ENCODE results near the gene RPTOR. TPM values are rescaled to one million over a fixed set of nuclear protein-coding genes. Genes with fewer than 3 reads are reported as not detected.
"Not testable (repeated sequence)": the region's sequence is repeated elsewhere in the genome, so short reads cannot be mapped to it uniquely, and the experiment has no call there.

Gene RPTOR
- total RNA-seq, 1 donor from 2014 or later, result 21.8 TPM

- TF ChIP-seq, protein P1, sequence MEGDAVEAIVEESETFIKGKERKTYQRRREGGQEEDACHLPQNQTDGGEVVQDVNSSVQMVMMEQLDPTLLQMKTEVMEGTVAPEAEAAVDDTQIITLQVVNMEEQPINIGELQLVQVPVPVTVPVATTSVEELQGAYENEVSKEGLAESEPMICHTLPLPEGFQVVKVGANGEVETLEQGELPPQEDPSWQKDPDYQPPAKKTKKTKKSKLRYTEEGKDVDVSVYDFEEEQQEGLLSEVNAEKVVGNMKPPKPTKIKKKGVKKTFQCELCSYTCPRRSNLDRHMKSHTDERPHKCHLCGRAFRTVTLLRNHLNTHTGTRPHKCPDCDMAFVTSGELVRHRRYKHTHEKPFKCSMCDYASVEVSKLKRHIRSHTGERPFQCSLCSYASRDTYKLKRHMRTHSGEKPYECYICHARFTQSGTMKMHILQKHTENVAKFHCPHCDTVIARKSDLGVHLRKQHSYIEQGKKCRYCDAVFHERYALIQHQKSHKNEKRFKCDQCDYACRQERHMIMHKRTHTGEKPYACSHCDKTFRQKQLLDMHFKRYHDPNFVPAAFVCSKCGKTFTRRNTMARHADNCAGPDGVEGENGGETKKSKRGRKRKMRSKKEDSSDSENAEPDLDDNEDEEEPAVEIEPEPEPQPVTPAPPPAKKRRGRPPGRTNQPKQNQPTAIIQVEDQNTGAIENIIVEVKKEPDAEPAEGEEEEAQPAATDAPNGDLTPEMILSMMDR (IDR thresholded peaks at IDR 0.05; ENCODE audit: borderline replicate concordance), result no peak
Observed at GRCh38 chr17:80619535-80620235, 75.0 kb downstream of the RPTOR start.

GRCh38 chr17:80621335-80621996 is 76.8 kb downstream of the RPTOR start:
- Histone ChIP-seq H3K4me3 (no peak overlapping the region), H3K27me3 (ENCODE audit: low read depth) (no peaks in the 10 kb centered on the region), H3K9me3 (replicated peaks) (no peaks in the 10 kb centered on the region), H3K4me1 (peaks cover 5% of the 10 kb centered on the region), H3K27ac (replicated peaks) (no peak overlapping the region), H3K36me3 (peaks cover 8% of the 10 kb centered on the region)
- DNase-seq, result no peak
- intact Hi-C loops (cut with micrococcal nuclease), result no loop called here
- TF ChIP-seq, protein P1 (IDR thresholded peaks at IDR 0.05; ENCODE audit: borderline replicate concordance), result no peak

More at GRCh38 chr17:80619535-80620235, 75.0 kb downstream of the RPTOR start:
- no peak overlapping the region for H3K27ac ChIP-seq (replicated peaks)
- no peak overlapping the region for H3K4me3 ChIP-seq
- no peaks in the 10 kb centered on the region for H3K9me3 ChIP-seq (replicated peaks)
- intact Hi-C loops (cut with micrococcal nuclease), result no loop called here
- no peak for DNase-seq
- H3K27me3 ChIP-seq (ENCODE audit: low read depth), result no peaks in the 10 kb centered on the region
- peaks cover 5% of the 10 kb centered on the region for H3K4me1 ChIP-seq
- H3K36me3 ChIP-seq, result no peaks in the 10 kb centered on the region

DNA sequence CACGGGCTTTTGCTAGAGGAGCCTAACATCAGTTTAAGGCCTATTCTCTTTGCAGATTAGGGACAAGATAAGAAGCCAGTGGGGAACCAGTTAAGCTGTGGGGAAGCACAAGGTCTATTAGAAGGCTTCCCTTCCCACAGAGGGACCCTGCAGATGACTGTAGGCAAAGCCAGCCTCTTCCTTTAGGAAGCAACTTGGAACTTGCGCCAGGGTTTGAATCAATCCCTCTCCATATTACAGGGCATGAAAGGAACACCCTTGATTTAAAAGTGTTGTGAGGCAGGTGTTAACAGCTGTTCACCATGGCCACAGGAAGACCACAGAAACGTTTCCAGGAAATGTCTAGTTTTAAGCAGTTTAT is 77.3 kb downstream of the RPTOR start:
- no peak overlapping the region for H3K4me3 ChIP-seq
- peaks cover 5% of the 10 kb centered on the region for H3K4me1 ChIP-seq
- intact Hi-C loops (cut with micrococcal nuclease), result no loop called here
- peaks cover 9% of the 10 kb centered on the region for H3K36me3 ChIP-seq
- TF ChIP-seq, protein P1 (IDR thresholded peaks at IDR 0.05; ENCODE audit: borderline replicate concordance), result no peak
- no peaks in the 10 kb centered on the region for H3K27me3 ChIP-seq (ENCODE audit: low read depth)
- H3K9me3 ChIP-seq (replicated peaks), result no peaks in the 10 kb centered on the region
- DNase-seq, result no peak
- H3K27ac ChIP-seq (replicated peaks), result no peak overlapping the region

DNA sequence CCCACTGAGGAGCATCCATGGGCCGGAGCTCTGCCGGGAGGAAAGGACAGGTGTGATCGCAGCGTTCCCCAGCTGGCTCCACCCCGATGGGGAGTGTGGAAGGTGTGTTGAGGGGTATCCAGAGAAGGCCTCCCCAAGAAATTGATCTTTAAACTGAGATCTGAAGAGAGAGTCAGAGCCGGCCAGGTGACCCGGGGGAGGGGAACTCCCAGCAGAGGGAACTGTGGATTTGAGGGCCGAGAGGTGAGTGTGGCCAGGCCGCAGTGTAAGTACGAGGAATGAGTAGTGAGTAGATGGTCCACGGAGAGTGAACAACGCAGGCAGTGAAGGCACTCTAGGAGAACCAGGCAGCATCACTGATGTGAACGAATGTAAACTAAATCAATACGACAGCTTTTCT is 80.2 kb downstream of the RPTOR start:
- intact Hi-C loops (cut with micrococcal nuclease), result no loop called here
- Histone ChIP-seq H3K36me3 (peaks cover 9% of the 10 kb centered on the region), H3K27ac (replicated peaks) (no peak overlapping the region), H3K4me1 (peaks cover 5% of the 10 kb centered on the region), H3K27me3 (ENCODE audit: low read depth) (no peaks in the 10 kb centered on the region), H3K9me3 (replicated peaks) (no peaks in the 10 kb centered on the region), H3K4me3 (no peak overlapping the region)
- no peak for DNase-seq
- TF ChIP-seq, protein P1 (IDR thresholded peaks at IDR 0.05; ENCODE audit: borderline replicate concordance), result no peak

- Histone ChIP-seq H3K27me3 (ENCODE audit: low read depth) (no peaks in the 10 kb centered on the region), H3K36me3 (peaks cover 9% of the 10 kb centered on the region), H3K4me3 (no peak overlapping the region), H3K9me3 (replicated peaks) (no peaks in the 10 kb centered on the region), H3K27ac (replicated peaks) (no peak overlapping the region), H3K4me1 (peaks cover 5% of the 10 kb centered on the region)
- intact Hi-C loops (cut with micrococcal nuclease), result no loop called here
- no peak for DNase-seq
- TF ChIP-seq, protein P1 (IDR thresholded peaks at IDR 0.05; ENCODE audit: borderline replicate concordance), result no peak
Observed at GRCh38 chr17:80625627-80626026, 81.0 kb downstream of the RPTOR start.

GRCh38 chr17:80628881-80629280 is 84.2 kb downstream of the RPTOR start:
- H3K4me1 ChIP-seq; H3K27me3 ChIP-seq (ENCODE audit: low read depth); DNase-seq; H3K27ac ChIP-seq (replicated peaks); intact Hi-C loops (cut with micrococcal nuclease); H3K36me3 ChIP-seq; H3K4me3 ChIP-seq; H3K9me3 ChIP-seq (replicated peaks): not testable (repeated sequence)
